Measurements from ENCODE around the gene TTC34.

Gene TTC34

GRCh38 chr1:2645143-2645542 is 156.3 kb downstream of the TTC34 start:
- no peak for TF ChIP-seq CTCF (conservative IDR thresholded peaks at IDR 0.05; ENCODE audit: control insufficient read depth, insufficient read depth, low read depth, low read length)
- no peak for DNase-seq (ENCODE audit: low read depth)
- H3K4me3 ChIP-seq (ENCODE audit: control insufficient read depth, low read depth, low read length) = no peak overlapping the region

- TF ChIP-seq CTCF (conservative IDR thresholded peaks at IDR 0.05; ENCODE audit: control insufficient read depth, insufficient read depth, low read depth, low read length) = no peak
- no peak overlapping the region for H3K4me3 ChIP-seq (ENCODE audit: control insufficient read depth, low read depth, low read length)
- no peak for DNase-seq (ENCODE audit: low read depth)
Measured at GRCh38 chr1:2644591-2645101, 156.8 kb downstream of the TTC34 start.

- DNase-seq (ENCODE audit: low read depth) = no peak
- H3K4me3 ChIP-seq (ENCODE audit: control insufficient read depth, low read depth, low read length) = no peak overlapping the region
- TF ChIP-seq CTCF (conservative IDR thresholded peaks at IDR 0.05; ENCODE audit: control insufficient read depth, insufficient read depth, low read depth, low read length) = no peak
Measured at GRCh38 chr1:2644171-2644570, 157.3 kb downstream of the TTC34 start.

- peak overlapping the region; percentile 30 for H3K4me3 ChIP-seq (ENCODE audit: control insufficient read depth, low read depth, low read length)
- DNase-seq (ENCODE audit: low read depth) = no peak
- TF ChIP-seq CTCF (conservative IDR thresholded peaks at IDR 0.05; ENCODE audit: control insufficient read depth, insufficient read depth, low read depth, low read length) = no peak
Measured at GRCh38 chr1:2643414-2644077, 157.9 kb downstream of the TTC34 start.

- no peak for TF ChIP-seq CTCF (conservative IDR thresholded peaks at IDR 0.05; ENCODE audit: control insufficient read depth, insufficient read depth, low read depth, low read length)
- peak overlapping the region; percentile 58 for H3K4me3 ChIP-seq (ENCODE audit: control insufficient read depth, low read depth, low read length)
- peak; percentile 83 for DNase-seq (ENCODE audit: low read depth)
Measured at GRCh38 chr1:2642560-2643413, 158.7 kb downstream of the TTC34 start.

- DNase-seq (ENCODE audit: low read depth) = no peak
- H3K4me3 ChIP-seq (ENCODE audit: control insufficient read depth, low read depth, low read length) = peak overlapping the region; percentile 58
Measured at GRCh38 chr1:2642131-2642559, 159.3 kb downstream of the TTC34 start.

More at GRCh38 chr1:2642131-2642559, 159.3 kb downstream of the TTC34 start:
- no peak for TF ChIP-seq CTCF (conservative IDR thresholded peaks at IDR 0.05; ENCODE audit: control insufficient read depth, insufficient read depth, low read depth, low read length)

All from fibroblast of mammary gland (primary cell).